Measurements from ENCODE around the gene JPH3.
"Not testable (repeated sequence)": the region's sequence is repeated elsewhere in the genome, so short reads cannot be mapped to it uniquely, and the experiment has no call there.

JPH3 gene

DNA sequence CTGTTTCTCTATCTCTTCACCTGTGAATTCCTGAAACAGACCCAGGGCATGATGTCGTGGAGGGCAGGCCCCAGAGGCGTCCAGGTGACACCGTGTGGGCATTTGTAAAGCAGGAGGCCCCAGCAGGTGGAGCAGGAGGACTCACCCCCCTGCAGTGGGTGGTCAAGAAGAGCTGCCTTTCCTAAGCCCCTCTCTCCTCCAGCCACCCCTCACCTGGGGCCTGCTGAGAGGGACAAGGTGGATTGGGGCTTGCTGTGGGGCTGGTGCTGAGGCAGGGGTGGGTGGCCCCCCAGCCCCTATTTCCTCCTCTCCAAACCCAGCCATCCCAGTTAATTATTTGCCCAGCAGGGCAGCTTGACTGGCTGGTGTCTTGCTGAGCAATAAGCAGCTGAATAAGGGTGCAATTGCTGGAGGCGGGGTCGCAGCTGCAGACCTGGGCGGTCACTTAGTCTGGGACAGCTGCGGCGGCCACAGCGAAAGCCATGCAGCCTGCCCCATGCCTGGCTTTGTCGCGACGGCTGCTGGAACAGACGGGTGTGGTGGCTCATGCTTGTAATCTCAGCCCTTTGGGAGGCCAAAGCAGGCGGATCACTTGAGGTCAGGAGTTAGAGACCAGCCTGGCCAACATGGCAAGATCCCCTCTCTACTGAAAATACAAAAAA, 56.4 kb downstream of the JPH3 start:
- no peak for DNase-seq

DNA sequence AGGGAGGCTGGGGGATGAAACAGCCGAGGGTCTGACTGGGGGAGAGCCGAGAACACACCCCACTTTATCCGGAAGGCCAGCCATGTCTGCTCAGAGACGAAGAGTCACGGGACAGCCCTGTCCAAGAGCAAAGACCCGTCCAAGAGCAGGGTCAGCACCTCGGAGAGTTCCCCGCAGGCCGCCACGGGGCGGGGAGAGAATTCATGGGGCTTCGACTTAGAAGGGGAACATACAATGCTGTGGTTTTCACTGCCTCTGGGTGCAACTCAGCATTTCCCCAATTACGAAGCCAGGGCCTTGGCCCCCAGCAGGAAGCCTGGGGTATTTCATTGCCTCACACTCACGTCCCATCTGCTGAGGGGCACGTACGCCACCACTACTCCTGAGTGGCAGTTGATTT, 59.3 kb downstream of the JPH3 start:
- no peak for DNase-seq

DNA sequence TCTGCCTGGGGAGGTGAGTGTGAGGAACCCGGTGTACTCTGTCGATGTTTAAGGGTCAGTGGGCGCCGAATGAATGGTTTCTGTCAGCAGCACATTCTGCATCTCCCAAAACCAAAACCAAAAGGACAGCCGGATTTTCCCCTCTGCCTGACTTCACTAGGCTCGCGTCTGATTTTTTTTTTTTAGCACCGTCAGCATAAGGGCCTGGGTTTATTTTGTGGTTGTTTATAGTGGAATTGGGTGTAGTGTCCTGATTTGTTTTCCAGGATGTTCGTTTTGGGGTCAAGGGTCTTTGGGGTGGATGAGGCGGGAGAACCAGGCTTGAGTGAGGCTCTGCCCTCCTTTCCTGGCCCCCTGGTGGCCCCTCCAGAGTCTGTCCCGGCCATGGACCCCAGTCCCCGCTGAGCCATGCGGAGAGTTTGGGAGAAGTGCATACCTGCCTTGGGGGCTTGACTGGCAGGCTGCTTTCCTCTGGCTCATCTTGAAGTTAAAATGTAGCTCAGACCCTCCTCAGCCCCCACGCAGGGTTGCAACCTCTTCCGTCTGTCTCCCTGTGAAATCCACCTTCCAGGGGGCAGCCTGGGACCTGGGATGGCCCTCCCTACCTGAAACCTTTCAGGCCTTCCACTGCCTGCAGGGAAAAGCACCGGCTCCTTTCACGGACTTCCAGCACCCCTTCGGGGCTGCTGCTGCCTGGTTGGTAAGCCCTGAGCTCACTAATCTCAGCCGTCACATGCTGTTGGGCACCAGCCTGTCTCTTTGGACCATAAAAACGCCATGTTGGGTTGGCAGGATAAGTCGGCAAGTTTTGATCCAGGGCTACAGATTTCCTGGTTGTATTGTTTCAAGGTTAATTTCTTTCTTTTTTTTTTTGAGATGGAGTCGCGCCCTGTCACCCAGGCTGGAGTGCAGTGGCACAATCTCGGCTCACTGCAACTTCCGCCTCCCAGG, 60.2 kb downstream of the JPH3 start:
- no peak for DNase-seq

GRCh38 chr16:87664792-87665191, 62.5 kb downstream of the JPH3 start:
- DNase-seq, result no peak

GRCh38 chr16:87665193-87665592, 62.9 kb downstream of the JPH3 start:
- no peak for DNase-seq

- no peak for DNase-seq
Observed at GRCh38 chr16:87666919-87667318, 64.6 kb downstream of the JPH3 start.

DNA sequence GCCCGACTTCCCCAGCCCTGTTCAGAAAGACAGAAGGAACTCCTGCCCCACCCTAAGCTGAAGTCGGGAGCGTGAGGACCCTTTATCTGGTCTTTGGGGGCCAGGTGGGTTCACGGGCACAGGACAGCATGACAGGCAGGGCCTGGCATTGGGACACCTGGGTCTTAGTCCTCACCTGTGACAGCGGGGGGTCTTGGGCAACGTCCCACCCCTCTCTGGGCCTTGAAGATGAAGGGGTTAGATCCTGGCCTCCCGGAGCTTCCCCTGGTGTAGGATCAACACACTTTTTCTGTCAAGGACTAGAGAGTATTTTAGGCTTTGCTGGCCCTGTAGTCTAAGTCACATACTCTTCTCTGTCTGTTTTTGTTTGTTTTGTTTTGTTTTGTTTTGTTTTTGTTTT, 65.1 kb downstream of the JPH3 start:
- no peak for DNase-seq

DNA sequence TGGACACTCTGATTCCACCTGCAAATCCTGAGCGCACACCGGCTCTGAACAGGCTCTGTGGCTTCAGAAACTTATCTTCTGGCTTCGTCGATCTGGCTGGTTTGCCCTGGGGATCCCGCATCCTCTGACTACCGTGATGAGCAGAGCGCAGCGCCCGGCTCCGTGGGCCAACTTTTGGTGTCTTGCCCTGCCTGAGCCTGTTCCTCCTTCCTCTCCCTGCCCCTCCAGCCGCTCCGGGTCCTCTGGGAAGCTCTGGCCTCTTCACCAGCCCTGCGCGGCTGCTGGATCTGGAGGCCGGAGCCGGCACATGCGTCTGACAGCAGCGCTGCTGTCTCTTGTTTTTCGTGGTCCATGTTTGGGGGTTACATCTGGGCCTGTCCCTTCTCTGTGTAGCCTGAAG, 65.6 kb downstream of the JPH3 start:
- no peak for DNase-seq

GRCh38 chr16:87669672-87670071, 67.4 kb downstream of the JPH3 start:
- no peak for DNase-seq

GRCh38 chr16:87671221-87671620, 68.9 kb downstream of the JPH3 start:
- DNase-seq, result no peak

DNA sequence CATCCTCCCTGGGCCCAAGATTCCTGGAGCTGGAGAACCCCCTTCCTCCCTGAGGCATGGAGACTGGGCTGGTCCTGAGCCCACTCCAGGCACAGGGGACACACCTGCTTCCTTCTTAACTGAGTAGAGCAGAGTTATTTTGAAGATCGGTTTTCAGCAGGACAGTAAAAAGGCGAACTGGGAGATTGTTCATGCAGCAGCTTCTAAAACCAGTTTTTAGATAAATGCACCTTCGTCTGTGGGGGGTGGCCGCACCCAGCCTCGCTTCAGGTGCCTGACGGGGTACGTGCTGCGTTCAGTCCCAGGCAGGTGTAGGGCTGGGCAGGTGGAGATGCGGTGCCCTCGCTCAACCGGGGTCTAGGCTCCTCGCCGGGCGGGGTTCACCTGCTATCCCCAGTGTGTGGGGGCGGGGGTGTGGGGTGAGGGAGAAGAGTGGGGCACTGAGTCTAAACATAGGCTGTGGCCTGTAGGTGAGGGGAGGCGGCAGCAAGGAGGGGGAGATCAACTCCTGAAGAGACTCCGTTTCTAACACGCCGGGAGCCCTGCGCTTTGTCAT, 69.5 kb downstream of the JPH3 start:
- no peak for DNase-seq

DNA sequence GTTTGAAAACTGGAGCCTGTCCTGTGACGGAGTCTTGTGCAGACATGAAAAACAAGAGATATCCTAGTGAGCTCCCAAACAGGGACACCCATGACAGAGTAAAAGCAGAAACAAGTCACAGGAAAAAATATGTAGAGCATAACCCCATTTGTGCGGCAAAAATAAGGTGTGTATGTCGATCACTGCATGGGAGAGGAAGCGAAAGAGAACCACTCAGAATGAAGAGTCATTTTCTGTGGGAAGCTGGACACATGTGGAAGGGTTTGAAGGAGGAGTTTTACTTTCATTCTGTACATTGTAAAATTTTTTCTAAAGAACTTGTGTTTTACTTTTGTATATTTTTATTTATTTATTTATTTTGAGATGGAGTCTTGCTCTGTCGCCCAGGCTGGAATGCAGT, 72.1 kb downstream of the JPH3 start:
- DNase-seq, result no peak

- DNase-seq, result no peak
Observed at GRCh38 chr16:87675111-87675719, 72.9 kb downstream of the JPH3 start.

- DNase-seq, result no peak
Observed at GRCh38 chr16:87677830-87678229, 75.5 kb downstream of the JPH3 start.

DNA sequence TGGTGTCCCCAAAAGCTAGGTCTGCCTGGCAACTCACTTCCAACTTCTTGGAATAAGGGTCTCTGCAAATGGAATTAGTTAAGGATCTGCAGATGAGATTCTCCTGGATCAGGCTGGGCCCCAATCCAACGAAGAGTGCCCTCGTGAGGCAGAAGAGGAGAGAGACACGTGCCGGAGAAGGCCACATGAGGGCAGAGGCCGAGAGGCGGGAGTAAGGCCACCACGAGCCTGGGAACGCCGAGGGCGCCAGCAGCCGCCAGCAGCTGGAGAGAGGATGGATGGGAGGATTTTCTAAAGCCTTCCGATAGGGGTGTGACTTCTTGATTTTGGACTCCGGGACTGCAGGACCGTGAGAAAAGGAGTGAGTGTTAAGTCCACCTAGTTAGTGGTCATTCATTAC, 76.3 kb downstream of the JPH3 start:
- no peak for DNase-seq

GRCh38 chr16:87679593-87680271, 77.4 kb downstream of the JPH3 start:
- no peak for DNase-seq

DNA sequence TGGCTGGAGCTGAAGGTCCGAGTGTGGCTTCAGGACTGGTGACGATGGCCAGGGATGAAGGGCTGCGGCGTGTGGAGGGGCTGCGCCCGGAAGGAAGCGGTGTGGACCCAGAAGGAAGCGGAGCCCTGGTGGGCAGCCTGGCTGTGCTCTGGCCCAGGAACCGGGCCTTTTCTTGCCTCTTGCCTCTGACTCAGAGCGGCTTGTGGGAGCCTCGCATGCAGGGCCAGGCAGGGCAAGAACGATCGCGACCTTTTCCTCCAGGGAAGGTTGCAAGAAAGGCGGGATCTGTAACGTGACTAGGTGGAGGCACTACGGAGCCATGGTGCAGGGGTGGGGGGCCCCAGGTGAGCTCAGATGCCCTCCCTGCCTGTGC, 78.0 kb downstream of the JPH3 start:
- no peak for DNase-seq

DNA sequence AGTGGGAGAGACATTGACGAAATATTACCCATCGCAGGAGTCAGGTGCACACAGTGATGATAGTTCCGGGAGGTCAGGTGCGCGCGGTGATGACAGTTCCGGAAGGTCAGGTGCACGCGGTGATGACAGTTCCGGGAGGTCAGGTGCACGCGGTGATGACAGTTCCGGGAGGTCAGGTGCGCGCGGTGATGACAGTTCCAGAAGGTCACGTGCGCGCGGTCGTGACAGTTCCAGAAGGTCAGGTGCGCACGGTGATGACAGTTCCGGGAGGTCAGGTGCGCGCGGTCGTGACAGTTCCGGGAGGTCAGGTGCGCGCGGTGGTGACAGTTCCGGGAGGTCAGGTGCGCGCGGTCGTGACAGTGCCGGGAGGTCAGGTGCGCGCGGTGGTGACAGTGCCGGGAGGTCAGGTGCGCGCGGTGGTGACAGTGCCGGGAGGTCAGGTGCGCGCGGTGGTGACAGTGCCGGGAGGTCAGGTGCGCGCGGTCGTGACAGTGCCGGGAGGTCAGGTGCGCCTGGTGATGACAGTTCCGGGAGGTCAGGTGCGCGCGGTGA, 78.8 kb downstream of the JPH3 start:
- not testable (repeated sequence) for DNase-seq

DNA sequence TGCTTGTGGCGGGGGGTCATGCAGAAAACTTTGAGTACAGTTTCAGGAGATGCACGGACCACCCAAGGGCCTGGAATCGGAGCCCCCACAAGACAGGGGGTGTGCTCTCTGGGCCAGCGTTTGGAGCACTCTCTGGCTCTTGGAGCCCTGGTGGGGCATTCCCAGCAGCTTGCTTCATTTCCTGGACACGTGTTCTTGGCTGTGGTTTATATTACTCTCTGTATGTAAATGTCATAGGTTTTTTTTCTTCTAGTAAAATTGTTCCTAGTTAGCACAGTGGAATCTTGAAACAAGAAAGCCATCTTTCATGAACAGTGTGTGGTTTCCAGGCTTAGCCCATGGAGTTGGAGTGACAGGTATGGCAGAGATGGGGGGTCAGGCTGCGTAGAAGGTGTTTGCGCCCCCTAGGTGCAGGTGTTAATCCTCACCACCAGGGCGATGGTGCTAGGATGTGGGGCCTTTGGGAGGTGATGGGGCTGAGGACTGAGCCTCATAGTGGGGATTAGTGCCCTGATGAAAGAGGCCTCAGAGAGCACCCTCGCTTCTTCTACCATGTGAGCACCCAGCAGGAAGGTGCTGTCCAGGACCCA, 79.8 kb downstream of the JPH3 start:
- no peak for DNase-seq

GRCh38 chr16:87682852-87683399, 80.6 kb downstream of the JPH3 start:
- no peak for DNase-seq

GRCh38 chr16:87684106-87684677, 81.9 kb downstream of the JPH3 start:
- DNase-seq, result no peak

All from GOT3 (cell line).